ENCODE data around the gene MCM5. TPM values are rescaled to one million over a fixed set of nuclear protein-coding genes. Genes with fewer than 3 reads are reported as not detected.

The MCM5 gene
- polyA plus RNA-seq, 1 donor: 34.3 TPM

Other genes starting within 250 kb of the MCM5 start
- 13.7 TPM for gene HMGXB4, start 142.6 kb upstream of the MCM5 start, polyA plus RNA-seq (ENCODE audit: insufficient read length)
- 35.6 TPM for gene TOM1, start 100.2 kb upstream of the MCM5 start, polyA plus RNA-seq (ENCODE audit: insufficient read length)
- gene HMOX1, start 19.0 kb upstream of the MCM5 start, polyA plus RNA-seq (ENCODE audit: insufficient read length): 18.1 TPM
- 25.4 TPM for gene RASD2, start 140.7 kb downstream of the MCM5 start, polyA plus RNA-seq (ENCODE audit: insufficient read length)
- 215 TPM for gene MB, start 217.2 kb downstream of the MCM5 start, polyA plus RNA-seq (ENCODE audit: insufficient read length)
- 2.8 TPM for gene APOL6, start 248.3 kb downstream of the MCM5 start, polyA plus RNA-seq (ENCODE audit: insufficient read length)

Data from hindlimb muscle (tissue), 1 donor.